ENCODE measurements around the gene UBE2D2.

UBE2D2 gene

DNA sequence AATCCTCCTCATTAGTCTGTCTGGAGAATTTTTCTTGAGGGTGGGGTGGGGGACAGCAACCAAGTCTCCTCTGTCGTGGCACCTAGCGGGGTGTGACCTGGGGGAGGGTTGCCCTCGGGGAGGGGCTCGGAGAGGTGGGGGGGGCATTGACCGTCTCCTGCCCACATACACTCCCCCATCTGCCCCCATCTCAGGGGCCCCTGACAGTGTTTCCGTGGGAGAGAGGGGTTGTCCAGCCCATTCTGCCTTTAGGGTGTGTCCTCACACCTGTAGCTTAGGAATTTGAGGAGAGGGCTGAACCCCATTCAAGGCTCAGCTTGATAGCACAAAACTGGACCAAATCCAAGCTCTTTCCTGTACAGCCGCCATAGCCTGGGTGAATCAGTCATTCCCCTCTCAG, 81.1 kb downstream of the UBE2D2 start:
- Histone ChIP-seq H3K27me3 (ENCODE audit: control insufficient read depth, insufficient read depth, low read length) (no peaks in the 10 kb centered on the region), H3K4me1 (ENCODE audit: control insufficient read depth, insufficient read depth, low read length) (peaks cover 53% of the 10 kb centered on the region), H3K9me3 (ENCODE audit: control insufficient read depth, low read length) (no peaks in the 10 kb centered on the region), H3K36me3 (ENCODE audit: control insufficient read depth, insufficient read depth, low read length) (no peaks in the 10 kb centered on the region), H3K9ac (ENCODE audit: low read length) (no peak overlapping the region), H3K4me3 (ENCODE audit: low read length) (no peak overlapping the region)

- H3K4me1 ChIP-seq (ENCODE audit: control insufficient read depth, insufficient read depth, low read length) = peaks cover 51% of the 10 kb centered on the region
- H3K27me3 ChIP-seq (ENCODE audit: control insufficient read depth, insufficient read depth, low read length) = no peaks in the 10 kb centered on the region
- H3K9ac ChIP-seq (ENCODE audit: low read length) = peak overlapping the region; percentile 53
Observed at GRCh38 chr5:139642891-139643871, 82.0 kb downstream of the UBE2D2 start.

DNA sequence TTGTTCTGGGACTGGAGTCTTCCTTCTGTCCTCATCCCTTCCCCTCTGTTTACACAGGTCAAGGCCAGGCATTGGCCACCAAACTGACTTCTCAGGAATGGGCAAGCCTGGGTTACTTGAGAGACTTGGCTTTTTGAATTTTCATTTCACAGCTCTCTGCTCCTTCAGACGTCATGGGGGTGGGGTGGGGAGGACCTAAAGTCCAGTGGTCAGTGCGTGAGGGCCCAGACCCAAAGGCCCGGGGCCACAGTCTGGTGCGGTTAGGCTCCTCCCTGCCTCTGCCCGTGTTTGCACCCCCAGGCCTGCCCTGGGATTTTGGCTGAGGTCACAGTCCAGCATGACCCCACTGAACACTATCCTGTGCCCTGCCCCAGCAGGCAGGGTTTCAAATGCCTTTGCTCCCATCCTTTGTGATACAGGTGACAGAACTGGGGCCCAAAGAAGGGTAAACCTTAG, 82.9 kb downstream of the UBE2D2 start:
- no peak overlapping the region for H3K9ac ChIP-seq (ENCODE audit: low read length)
- H3K36me3 ChIP-seq (ENCODE audit: control insufficient read depth, insufficient read depth, low read length) = no peaks in the 10 kb centered on the region
- no peak overlapping the region for H3K4me3 ChIP-seq (ENCODE audit: low read length)
- H3K9me3 ChIP-seq (ENCODE audit: control insufficient read depth, low read length) = no peaks in the 10 kb centered on the region
- no peaks in the 10 kb centered on the region for H3K27me3 ChIP-seq (ENCODE audit: control insufficient read depth, insufficient read depth, low read length)
- H3K4me1 ChIP-seq (ENCODE audit: control insufficient read depth, insufficient read depth, low read length) = peaks cover 42% of the 10 kb centered on the region

More at GRCh38 chr5:139642891-139643871, 82.0 kb downstream of the UBE2D2 start:
- H3K9me3 ChIP-seq (ENCODE audit: control insufficient read depth, low read length) = no peaks in the 10 kb centered on the region
- H3K4me3 ChIP-seq (ENCODE audit: low read length) = no peak overlapping the region
- H3K36me3 ChIP-seq (ENCODE audit: control insufficient read depth, insufficient read depth, low read length) = no peaks in the 10 kb centered on the region

GRCh38 chr5:139644646-139645429, 83.7 kb downstream of the UBE2D2 start:
- no peaks in the 10 kb centered on the region for H3K9me3 ChIP-seq (ENCODE audit: control insufficient read depth, low read length)
- no peak overlapping the region for H3K4me3 ChIP-seq (ENCODE audit: low read length)
- no peak overlapping the region for H3K9ac ChIP-seq (ENCODE audit: low read length)
- peaks cover 3% of the 10 kb centered on the region for H3K27me3 ChIP-seq (ENCODE audit: control insufficient read depth, insufficient read depth, low read length)
- no peaks in the 10 kb centered on the region for H3K36me3 ChIP-seq (ENCODE audit: control insufficient read depth, insufficient read depth, low read length)
- H3K4me1 ChIP-seq (ENCODE audit: control insufficient read depth, insufficient read depth, low read length) = peaks cover 34% of the 10 kb centered on the region

- H3K4me1 ChIP-seq (ENCODE audit: control insufficient read depth, insufficient read depth, low read length) = peaks cover 31% of the 10 kb centered on the region
- H3K27me3 ChIP-seq (ENCODE audit: control insufficient read depth, insufficient read depth, low read length) = peaks cover 8% of the 10 kb centered on the region
- no peak overlapping the region for H3K9ac ChIP-seq (ENCODE audit: low read length)
- H3K4me3 ChIP-seq (ENCODE audit: low read length) = no peak overlapping the region
- H3K9me3 ChIP-seq (ENCODE audit: control insufficient read depth, low read length) = no peaks in the 10 kb centered on the region
- no peaks in the 10 kb centered on the region for H3K36me3 ChIP-seq (ENCODE audit: control insufficient read depth, insufficient read depth, low read length)
Observed at GRCh38 chr5:139645430-139645871, 84.3 kb downstream of the UBE2D2 start.

DNA sequence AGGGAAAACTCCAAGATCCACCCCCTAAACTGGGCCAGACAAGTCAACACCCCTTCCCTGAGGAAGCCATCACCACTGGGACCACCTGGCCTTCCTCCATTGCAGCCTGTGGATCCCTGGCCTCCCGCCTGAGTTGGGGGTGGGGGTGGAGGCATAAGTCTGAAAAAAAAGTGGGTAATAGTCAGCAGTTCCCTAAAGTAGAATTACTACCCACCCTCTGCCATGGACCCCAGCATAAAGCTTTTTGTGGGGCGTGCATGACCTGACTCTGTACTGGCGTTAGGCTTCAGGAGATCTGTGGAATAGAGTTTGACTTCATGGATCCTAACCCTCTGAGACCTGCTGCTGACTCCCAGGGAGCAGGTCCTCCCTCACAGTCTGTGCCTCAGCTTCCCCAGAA, 85.0 kb downstream of the UBE2D2 start:
- no peak overlapping the region for H3K9ac ChIP-seq (ENCODE audit: low read length)
- no peak overlapping the region for H3K4me3 ChIP-seq (ENCODE audit: low read length)
- peaks cover 8% of the 10 kb centered on the region for H3K27me3 ChIP-seq (ENCODE audit: control insufficient read depth, insufficient read depth, low read length)
- peaks cover 38% of the 10 kb centered on the region for H3K4me1 ChIP-seq (ENCODE audit: control insufficient read depth, insufficient read depth, low read length)
- no peaks in the 10 kb centered on the region for H3K36me3 ChIP-seq (ENCODE audit: control insufficient read depth, insufficient read depth, low read length)
- no peaks in the 10 kb centered on the region for H3K9me3 ChIP-seq (ENCODE audit: control insufficient read depth, low read length)

DNA sequence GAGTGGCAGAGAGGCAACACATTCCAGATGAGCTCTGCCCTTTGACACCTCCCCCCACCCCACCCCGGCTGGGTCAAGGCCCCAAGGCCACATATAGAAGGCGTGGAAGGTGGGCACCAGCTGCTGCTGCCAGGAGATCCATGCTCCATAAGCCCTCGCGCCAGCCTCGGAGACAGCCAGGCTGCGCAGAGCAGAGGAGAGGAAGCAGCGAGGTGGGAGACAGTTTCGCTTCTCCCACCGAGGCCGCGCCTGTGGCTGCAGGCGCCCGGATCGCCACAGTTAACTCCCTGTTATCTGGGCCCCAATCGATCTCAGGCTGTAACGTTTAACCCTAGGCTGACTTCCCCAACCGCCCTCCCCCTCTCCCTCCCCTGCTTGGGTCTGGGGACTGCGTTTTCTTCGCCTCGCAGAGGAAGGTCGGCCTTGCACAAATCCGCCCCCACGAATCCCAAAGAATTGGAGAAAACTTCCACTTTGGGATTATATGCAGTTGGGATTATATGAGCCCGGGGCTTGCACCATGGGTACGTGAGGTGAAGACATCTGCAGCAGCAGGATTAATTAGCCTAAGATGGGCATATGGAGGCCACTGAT, 85.9 kb downstream of the UBE2D2 start:
- Histone ChIP-seq H3K4me1 (ENCODE audit: control insufficient read depth, insufficient read depth, low read length) (peaks cover 46% of the 10 kb centered on the region), H3K9ac (ENCODE audit: low read length) (no peak overlapping the region), H3K27me3 (ENCODE audit: control insufficient read depth, insufficient read depth, low read length) (peaks cover 8% of the 10 kb centered on the region), H3K4me3 (ENCODE audit: low read length) (no peak overlapping the region), H3K9me3 (ENCODE audit: control insufficient read depth, low read length) (no peaks in the 10 kb centered on the region), H3K36me3 (ENCODE audit: control insufficient read depth, insufficient read depth, low read length) (no peaks in the 10 kb centered on the region)

DNA sequence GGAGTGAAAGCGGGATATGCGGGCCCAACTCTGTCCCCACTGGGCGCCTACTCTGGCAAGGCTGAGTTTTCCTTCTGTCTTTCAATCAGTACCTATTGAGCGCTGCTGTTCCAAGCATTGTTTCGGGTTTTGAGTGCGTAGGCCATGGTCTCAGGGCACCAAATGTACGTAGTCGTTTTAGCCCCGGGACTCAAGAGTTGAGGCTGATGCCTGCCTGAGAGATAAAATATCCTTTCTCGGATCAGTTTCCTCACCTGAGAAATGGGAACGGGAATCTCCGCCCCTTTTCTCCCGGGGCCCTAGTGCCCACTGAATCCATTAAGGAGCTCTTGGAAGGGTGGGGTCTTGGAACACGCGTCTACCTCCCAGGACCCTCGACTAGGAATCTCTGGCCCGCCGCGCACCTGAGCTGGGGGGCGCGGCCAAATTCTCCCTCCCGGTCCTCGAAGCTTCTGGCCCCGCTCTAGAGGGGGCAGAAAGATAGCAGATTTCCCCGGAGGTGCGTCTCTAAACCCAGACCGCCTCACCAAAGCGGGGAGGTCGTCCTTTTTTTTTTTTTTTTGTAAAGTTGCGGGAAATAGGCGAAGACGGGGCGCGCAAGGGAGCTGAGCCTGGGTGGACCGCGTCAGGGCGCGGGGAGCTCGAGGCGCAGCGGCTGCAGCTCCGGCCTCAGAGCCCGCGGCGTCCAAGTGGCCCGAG, 86.5 kb downstream of the UBE2D2 start:
- H3K36me3 ChIP-seq (ENCODE audit: control insufficient read depth, insufficient read depth, low read length) = no peaks in the 10 kb centered on the region
- peaks cover 46% of the 10 kb centered on the region for H3K4me1 ChIP-seq (ENCODE audit: control insufficient read depth, insufficient read depth, low read length)
- no peak overlapping the region for H3K4me3 ChIP-seq (ENCODE audit: low read length)
- no peaks in the 10 kb centered on the region for H3K9me3 ChIP-seq (ENCODE audit: control insufficient read depth, low read length)
- peak overlapping the region; percentile 34 for H3K9ac ChIP-seq (ENCODE audit: low read length)
- peaks cover 8% of the 10 kb centered on the region for H3K27me3 ChIP-seq (ENCODE audit: control insufficient read depth, insufficient read depth, low read length)

DNA sequence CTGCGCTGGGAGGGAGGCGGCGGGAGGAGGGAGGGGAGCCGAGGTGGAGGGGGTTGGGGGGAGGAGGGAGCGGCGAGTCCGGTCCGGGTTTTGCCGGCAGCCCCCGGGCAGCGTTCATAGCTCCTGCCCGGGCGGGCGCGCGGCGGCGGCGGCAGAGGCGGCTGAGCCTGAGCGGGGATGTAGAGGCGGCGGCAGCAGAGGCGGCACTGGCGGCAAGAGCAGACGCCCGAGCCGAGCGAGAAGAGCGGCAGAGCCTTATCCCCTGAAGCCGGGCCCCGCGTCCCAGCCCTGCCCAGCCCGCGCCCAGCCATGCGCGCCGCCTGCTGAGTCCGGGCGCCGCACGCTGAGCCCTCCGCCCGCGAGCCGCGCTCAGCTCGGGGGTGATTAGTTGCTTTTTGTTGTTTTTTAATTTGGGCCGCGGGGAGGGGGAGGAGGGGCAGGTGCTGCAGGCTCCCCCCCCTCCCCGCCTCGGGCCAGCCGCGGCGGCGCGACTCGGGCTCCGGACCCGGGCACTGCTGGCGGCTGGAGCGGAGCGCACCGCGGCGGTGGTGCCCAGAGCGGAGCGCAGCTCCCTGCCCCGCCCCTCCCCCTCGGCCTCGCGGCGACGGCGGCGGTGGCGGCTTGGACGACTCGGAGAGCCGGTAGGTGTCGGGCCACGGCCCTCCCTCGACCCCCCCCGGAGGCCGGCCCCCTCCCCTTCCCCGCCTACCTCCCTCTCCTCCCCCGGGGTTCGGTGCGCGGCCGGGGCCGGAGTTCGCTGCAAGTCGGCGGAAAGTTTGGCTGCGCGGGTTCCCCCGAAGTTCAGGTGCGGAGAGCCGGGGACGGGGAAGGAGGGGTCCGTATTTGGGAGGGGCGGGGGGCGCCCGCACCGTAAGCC, 87.3 kb downstream of the UBE2D2 start, which contains the start of gene CXXC5:
CXXC5 (plus strand) TSS at position 145 of the 877 bp plus-strand sequence. CDS start 32,175 bp downstream, outside the sequence.
- H3K36me3 ChIP-seq (ENCODE audit: control insufficient read depth, insufficient read depth, low read length) = no peaks in the 10 kb centered on the region
- peaks cover 46% of the 10 kb centered on the region for H3K4me1 ChIP-seq (ENCODE audit: control insufficient read depth, insufficient read depth, low read length)
- no peaks in the 10 kb centered on the region for H3K9me3 ChIP-seq (ENCODE audit: control insufficient read depth, low read length)
- H3K4me3 ChIP-seq (ENCODE audit: low read length) = peak within 1 kb of the TSS; percentile 69
- peak within 1 kb of the TSS; percentile 85 for H3K9ac ChIP-seq (ENCODE audit: low read length)
- peaks cover 8% of the 10 kb centered on the region for H3K27me3 ChIP-seq (ENCODE audit: control insufficient read depth, insufficient read depth, low read length)

GRCh38 chr5:139649082-139649991, 88.2 kb downstream of the UBE2D2 start:
- Histone ChIP-seq H3K27me3 (ENCODE audit: control insufficient read depth, insufficient read depth, low read length) (peaks cover 8% of the 10 kb centered on the region), H3K4me3 (ENCODE audit: low read length) (peak overlapping the region; percentile 69), H3K9me3 (ENCODE audit: control insufficient read depth, low read length) (no peaks in the 10 kb centered on the region), H3K36me3 (ENCODE audit: control insufficient read depth, insufficient read depth, low read length) (no peaks in the 10 kb centered on the region), H3K9ac (ENCODE audit: low read length) (peak overlapping the region; percentile 85), H3K4me1 (ENCODE audit: control insufficient read depth, insufficient read depth, low read length) (peaks cover 46% of the 10 kb centered on the region)

Data from mucosa of stomach (tissue), 1 donor.